GM23338 (cell line): ENCODE data around the gene YWHAB. TPM values are rescaled to one million over a fixed set of nuclear protein-coding genes. Genes with fewer than 3 reads are reported as not detected.

Experiments used
- ATAC-seq: fragments of 200-7000 bp; cut with Tn5 transposase; 3 replicates; pipeline ENCODE4 v1.9.1; 2020
- DNase-seq: peaks from one replicate; pipeline ENCODE4 v3.0.0-alpha.2; 2015; ENCODE audit warnings: low spot score
- H2AFZ ChIP-seq: fragments of 200-600 bp; sonication (generic); 2 replicates; pipeline ENCODE4 v1.8.0; 2016; ENCODE audit warnings: antibody characterized with exemption, mild to moderate bottlenecking, moderate library complexity
- H3F3A ChIP-seq: fragments of 200-600 bp; sonication (generic); replicated peaks from 2 replicates; pipeline ENCODE4 v1.8.0; 2017; ENCODE audit warnings: antibody characterized with exemption, mixed run types, low read depth
- H3K27ac ChIP-seq: fragments of 200-600 bp; sonication (generic); 2 replicates; pipeline ENCODE4 v1.6.1; 2016; ENCODE audit warnings: low read depth
- H3K27me3 ChIP-seq: fragments of 200-600 bp; sonication (generic); 2 replicates; pipeline ENCODE4 v1.8.0; 2016; ENCODE audit warnings: mild to moderate bottlenecking, mixed run types, moderate library complexity; ENCODE audit not compliant: insufficient read depth
- H3K36me3 ChIP-seq: fragments of 200-600 bp; sonication (generic); 2 replicates; pipeline ENCODE4 v1.8.0; 2016; ENCODE audit warnings: mild to moderate bottlenecking; ENCODE audit not compliant: insufficient read depth
- H3K4me1 ChIP-seq: fragments of 200-600 bp; sonication (generic); 2 replicates; pipeline ENCODE4 v1.8.0; 2016; ENCODE audit warnings: mild to moderate bottlenecking, moderate library complexity; ENCODE audit not compliant: insufficient read depth
- H3K4me2 ChIP-seq: fragments of 200-600 bp; sonication (generic); 2 replicates; pipeline ENCODE4 v1.7.1; 2017; ENCODE audit warnings: mixed run types
- H3K4me3 ChIP-seq: fragments of 200-600 bp; sonication (generic); 2 replicates; pipeline ENCODE4 v1.6.1; 2016; ENCODE audit warnings: mixed run types
- H3K79me2 ChIP-seq: fragments of 200-600 bp; sonication (generic); replicated peaks from 2 replicates; pipeline ENCODE4 v1.8.0; 2017; ENCODE audit warnings: mild to moderate bottlenecking; ENCODE audit not compliant: insufficient read depth
- H3K9me2 ChIP-seq: fragments of 200-600 bp; sonication (generic); 2 replicates; pipeline ENCODE4 v1.8.0; 2017; ENCODE audit not compliant: insufficient read depth
- H4K20me1 ChIP-seq: fragments of 200-600 bp; sonication (generic); replicated peaks from 2 replicates; pipeline ENCODE4 v1.8.0; 2017; ENCODE audit warnings: mild to moderate bottlenecking; ENCODE audit not compliant: insufficient read depth
- H3K27ac Mint-ChIP-seq: 2 replicates; pipeline ENCODE4 v1.8.0; 2020; ENCODE audit warnings: inconsistent platforms, mild to moderate bottlenecking, moderate library complexity, mixed read lengths
- H3K27me3 Mint-ChIP-seq: 3 replicates; pipeline ENCODE4 v1.8.0; 2022; ENCODE audit warnings: low read depth, mild to moderate bottlenecking, moderate library complexity, mixed read lengths, inconsistent platforms; ENCODE audit not compliant: insufficient read depth, poor library complexity
- H3K36me3 Mint-ChIP-seq: 3 replicates; pipeline ENCODE4 v1.8.0; 2021; ENCODE audit warnings: low read depth, mild to moderate bottlenecking, inconsistent platforms, moderate library complexity, mixed read lengths
- H3K4me1 Mint-ChIP-seq: 3 replicates; pipeline ENCODE4 v1.8.0; 2020; ENCODE audit warnings: mild to moderate bottlenecking, inconsistent platforms, mixed read lengths
- H3K4me3 Mint-ChIP-seq: 3 replicates; pipeline ENCODE4 v1.8.0; 2021; ENCODE audit warnings: moderate library complexity, mild to moderate bottlenecking, inconsistent platforms, mixed read lengths
- H3K9me3 Mint-ChIP-seq: 3 replicates; pipeline ENCODE4 v1.8.0; 2020; ENCODE audit warnings: moderate library complexity, mild to moderate bottlenecking, inconsistent platforms, mixed read lengths
- ETS1 ChIP-seq: IDR thresholded peaks from 2 replicates; pipeline ENCODE4 v1.6.1; 2016; ENCODE audit warnings: antibody characterized with exemption
- EZH2 ChIP-seq: fragments of 200-600 bp; sonication (generic); IDR thresholded peaks from one replicate; pipeline ENCODE4 v1.8.0; 2017; ENCODE audit warnings: antibody characterized with exemption, mild to moderate bottlenecking, low read depth; ENCODE audit not compliant: unreplicated experiment
- EZH2phosphoT487 ChIP-seq: fragments of 200-600 bp; sonication (generic); IDR thresholded peaks from one replicate; pipeline ENCODE4 v1.8.1; 2018; ENCODE audit warnings: antibody characterized with exemption; ENCODE audit not compliant: unreplicated experiment
- JUNB ChIP-seq: IDR thresholded peaks from one replicate; pipeline ENCODE4 v1.6.1; 2016; ENCODE audit warnings: antibody characterized with exemption; ENCODE audit not compliant: unreplicated experiment
- POLR2AphosphoS5 ChIP-seq: IDR thresholded peaks from 2 replicates; pipeline ENCODE4 v1.6.1; 2016; ENCODE audit warnings: antibody characterized with exemption, low read depth
- STAT1 ChIP-seq: IDR thresholded peaks from one replicate; pipeline ENCODE4 v1.6.1; 2016; ENCODE audit warnings: antibody characterized with exemption; ENCODE audit not compliant: unreplicated experiment
- ZNF114 ChIP-seq: fragments of 250-450 bp; sonication (Bioruptor Pico); IDR thresholded peaks from 2 replicates; pipeline ENCODE4 v1.5.0; 2020; ENCODE audit warnings: mild to moderate bottlenecking, moderate library complexity
- ZNF462 ChIP-seq: fragments of 250-450 bp; sonication (Bioruptor Pico); IDR thresholded peaks from 2 replicates; pipeline ENCODE4 v1.5.0; 2020; ENCODE audit warnings: mild to moderate bottlenecking, moderate library complexity
- polyA plus RNA-seq: library from polyadenylated mRNA; unstranded; fragments of >200 nt; fragmentation: Nextera tagmentation; extraction: Ambion mirVana; gene quantifications from 2 replicates; pipeline ENCODE4 v1.2.1, GENCODE V29; 2016
- total RNA-seq: library from RNA; depleted of rRNA; stranded (reverse); fragments of >200 nt; shearing (Covaris generic); gene quantifications from 2 replicates; pipeline ENCODE4 v1.2.3, GENCODE V29; 2014

Gene YWHAB
- total and polyA plus RNA-seq, 2 experiments from 2014 or later, result 121 to 519 TPM

GRCh38 chr20:44884907-44885391 lies 556 bp upstream of the YWHAB start:
- Mint-ChIP-seq H3K27me3 (peaks cover 10% of the 10 kb centered on the region), H3K4me1 (peaks cover 35% of the 10 kb centered on the region), H3K9me3 (no peaks in the 10 kb centered on the region), H3K4me3 (peak overlapping the region; percentile 99), H3K27ac (peak overlapping the region; percentile 87), H3K36me3 (peaks cover 24% of the 10 kb centered on the region; the same call in 2 of the 3 replicates)
- H3K4me2 ChIP-seq, result peak overlapping the region; percentile 79
- H3K4me3 ChIP-seq, result peak overlapping the region; percentile 99
- H3K27me3 ChIP-seq, result no peaks in the 10 kb centered on the region
- peaks cover 38% of the 10 kb centered on the region for H4K20me1 ChIP-seq
- ATAC-seq (peak; percentile 4), DNase-seq (no peak)
- no peak for TF ChIP-seq EZH2phosphoT487
- TF ChIP-seq ZNF114 (CRISPR knock-in tag), result no peak
- no peak for TF ChIP-seq ETS1
- TF ChIP-seq EZH2, result no peak
- peak; percentile 56; the same call in 1 of the 2 replicates for TF ChIP-seq POLR2AphosphoS5
- H3K79me2 ChIP-seq, result peaks cover 44% of the 10 kb centered on the region
- H3K36me3 ChIP-seq, result no peaks in the 10 kb centered on the region; the same call in 1 of the 2 replicates
- H3F3A ChIP-seq, result no peaks in the 10 kb centered on the region; the same call in 1 of the 2 replicates
- H3K27ac ChIP-seq, result peak overlapping the region; percentile 89
- peaks cover 31% of the 10 kb centered on the region for H3K4me1 ChIP-seq
- no peaks in the 10 kb centered on the region for H3K9me2 ChIP-seq
- peak overlapping the region; percentile 77 for H2AFZ ChIP-seq

GRCh38 chr20:44886266-44886651 lies 754 bp downstream of the YWHAB start:
- Mint-ChIP-seq H3K4me3 (peak overlapping the region; percentile 99), H3K36me3 (peaks cover 26% of the 10 kb centered on the region; the same call in 2 of the 3 replicates), H3K9me3 (no peaks in the 10 kb centered on the region), H3K27me3 (peaks cover 8% of the 10 kb centered on the region), H3K27ac (peak overlapping the region; percentile 98), H3K4me1 (peaks cover 35% of the 10 kb centered on the region)
- H3F3A ChIP-seq, result no peaks in the 10 kb centered on the region; the same call in 1 of the 2 replicates
- H3K4me1 ChIP-seq, result peaks cover 31% of the 10 kb centered on the region
- H3K4me3 ChIP-seq, result peak overlapping the region; percentile 99
- H3K27ac ChIP-seq, result peak overlapping the region; percentile 84
- H3K36me3 ChIP-seq, result no peaks in the 10 kb centered on the region; the same call in 1 of the 2 replicates
- no peak for TF ChIP-seq ZNF462
- no peak for TF ChIP-seq STAT1
- no peak for TF ChIP-seq JUNB
- no peak for TF ChIP-seq ETS1
- DNase-seq (peak; percentile 13), ATAC-seq (no peak)
- peaks cover 57% of the 10 kb centered on the region for H3K79me2 ChIP-seq
- no peaks in the 10 kb centered on the region for H3K9me2 ChIP-seq
- H3K27me3 ChIP-seq, result no peaks in the 10 kb centered on the region
- H4K20me1 ChIP-seq, result peaks cover 48% of the 10 kb centered on the region
- H2AFZ ChIP-seq, result no peak overlapping the region
- H3K4me2 ChIP-seq, result peak overlapping the region; percentile 91
